GM12878 (cell line): ENCODE results near the gene GNAI2. TPM values are rescaled to one million over a fixed set of nuclear protein-coding genes. Genes with fewer than 3 reads are reported as not detected.
A peak's percentile ranks its signal among the peaks of the same experiment; 100 is the strongest.

Experiments used
- ATAC-seq: fragments of 200-7000 bp; cut with Tn5 transposase; 3 replicates; pipeline ENCODE4 v1.9.1; 2020; ENCODE audit warnings: mild to moderate bottlenecking, moderate library complexity
- BruUV-seq: library from RNA; stranded (reverse); fragments of 400-500 nt; replicated peaks from 2 replicates; lab custom pipeline; 2021; lab: Mats Ljungman, UMichigan
- CTCF ChIA-PET: fragments of 300-600 bp; sonication (Branson Sonifier 250); formaldehyde crosslinking; extraction: SDS; loops from one replicate; lab custom pipeline; 2021; ENCODE audit warnings: inconsistent platforms; lab: Yijun Ruan, JAX
- POLR2A ChIA-PET: fragments of 350-600 bp; formaldehyde crosslinking; extraction: SDS; loops from one replicate; lab custom pipeline; 2021; ENCODE audit warnings: inconsistent platforms; lab: Charles Lee
- RAD21 ChIA-PET: fragments of 300-600 bp; sonication (Branson Sonifier 250); formaldehyde crosslinking; loops from one replicate; lab custom pipeline; 2023; ENCODE audit warnings: antibody characterized with exemption; ENCODE audit not compliant: unreplicated experiment; lab: Charles Lee
- SMC1A ChIA-PET: fragments of 300-600 bp; sonication (Branson Sonifier 250); formaldehyde crosslinking; loops from one replicate; lab custom pipeline; 2023; ENCODE audit not compliant: unreplicated experiment, uncharacterized antibody; lab: Charles Lee
- DNase-seq: peaks from one replicate; pipeline ENCODE4 v3.0.0-alpha.2; 2011; ENCODE audit warnings: low read depth, low spot score
- FAIRE-seq: peaks from 3 replicates; lab custom pipeline; 2011; peaks lifted over from hg19 to GRCh38; lab: Jason Lieb, UNC
- H2AFZ ChIP-seq: 2 replicates; pipeline ENCODE4 v1.6.0; 2011; ENCODE audit warnings: low read depth, low read length, control low read depth; ENCODE audit not compliant: control insufficient read depth
- H3K27ac ChIP-seq: 2 replicates; pipeline ENCODE4 v1.5.1; 2011; ENCODE audit warnings: control low read depth; ENCODE audit not compliant: control insufficient read depth, insufficient read depth
- H3K27me3 ChIP-seq, 2 experiments: replicated peaks in 1 of 2; 2 replicates each; pipeline versions ENCODE4 v1.6.0 to v1.6.1; 2011; ENCODE audit warnings: low read length in 1 of 2; ENCODE audit not compliant: control insufficient read depth in 2 of 2, insufficient read depth in 2 of 2
- H3K36me3 ChIP-seq, 2 experiments: 2 replicates each; pipeline ENCODE4 v1.5.1; 2011; ENCODE audit warnings: low read length in 1 of 2; ENCODE audit not compliant: control insufficient read depth in 2 of 2, insufficient read depth in 2 of 2
- H3K4me1 ChIP-seq: 2 replicates; pipeline ENCODE4 v1.6.1; 2011; ENCODE audit warnings: mild to moderate bottlenecking, low read length, moderate library complexity, mixed read lengths; ENCODE audit not compliant: control insufficient read depth, insufficient read depth
- H3K4me2 ChIP-seq: 2 replicates; pipeline ENCODE4 v1.6.0; 2011; ENCODE audit warnings: control low read depth; ENCODE audit not compliant: control insufficient read depth, insufficient read depth
- H3K4me3 ChIP-seq: fragments of 200-600 bp; sonication (generic); 2 replicates; pipeline ENCODE4 v1.5.1; 2016
- H3K79me2 ChIP-seq: 2 replicates; pipeline ENCODE4 v1.6.0; 2011; ENCODE audit warnings: low read length; ENCODE audit not compliant: control insufficient read depth, insufficient read depth
- H3K9ac ChIP-seq: 2 replicates; pipeline ENCODE4 v1.8.0; 2011; ENCODE audit warnings: low read length, control low read depth, mixed read lengths; ENCODE audit not compliant: control insufficient read depth, insufficient read depth
- H3K9me3 ChIP-seq: replicated peaks from 3 replicates; pipeline ENCODE4 v1.5.1; 2011; ENCODE audit warnings: mild to moderate bottlenecking, low read length; ENCODE audit not compliant: control insufficient read depth, insufficient read depth
- H4K20me1 ChIP-seq: 2 replicates; pipeline ENCODE4 v1.6.0; 2011; ENCODE audit not compliant: control insufficient read depth, insufficient read depth
- BCL11A ChIP-seq: IDR thresholded peaks from 2 replicates; pipeline ENCODE4 v1.6.1; 2011; ENCODE audit warnings: low read depth, low read length
- BHLHE40 ChIP-seq, 2 experiments: fragments of 450-650 bp in 1 of 2; IDR thresholded peaks; 2 replicates each; pipeline ENCODE4 v1.6.1; 2011 to 2017; ENCODE audit warnings: low read depth in 2 of 2, borderline replicate concordance in 1 of 2, improper control_type of control experiment in 1 of 2, low read length in 1 of 2, mild to moderate bottlenecking in 1 of 2
- HCFC1 ChIP-seq: fragments of 150-350 bp; IDR thresholded peaks from 2 replicates; pipeline ENCODE4 v1.6.1; 2014; ENCODE audit warnings: low read length
- NFYB ChIP-seq: IDR thresholded peaks from 2 replicates; pipeline ENCODE4 v1.6.1; 2011; ENCODE audit warnings: low read depth, mild to moderate bottlenecking, low read length, improper control_type of control experiment, moderate library complexity; ENCODE audit not compliant: insufficient read depth
- RAD21 ChIP-seq: IDR thresholded peaks from 2 replicates; pipeline ENCODE4 v1.6.1; 2011; ENCODE audit warnings: mild to moderate bottlenecking, low read depth, low read length, moderate library complexity; ENCODE audit not compliant: insufficient read depth
- ZZZ3 ChIP-seq: IDR thresholded peaks from 2 replicates; pipeline ENCODE4 v1.6.1; 2011; ENCODE audit warnings: low read depth; ENCODE audit not compliant: control insufficient read depth, insufficient read length
- WGBS: methylation state at CpG from one replicate; pipeline ENCODE4 v1.1.6; 2016; ENCODE audit warnings: low lambda C conversion rate; ENCODE audit not compliant: insufficient replicate concordance, insufficient coverage; ENCODE audit errors: missing lambda C conversion rate; 5-methylcytosine and 5-hydroxymethylcytosine counted together
- in situ Hi-C: fragments of 300-500 bp; cut with MboI; formaldehyde crosslinking; loops from 9 replicates; pipeline ENCODE4 v1.14.3; 2018; ENCODE audit warnings: mixed read lengths
- intact Hi-C: fragments of 100-400 bp; cut with micrococcal nuclease; formaldehyde crosslinking; loops from one replicate; pipeline ENCODE4 v1.14.2; 2022; ENCODE audit not compliant: unreplicated experiment
- polyA plus RNA-seq, 11 experiments: library from polyadenylated mRNA; depleted of rRNA in 4 of 11; unstranded in 6 of 11; stranded (reverse) in 5 of 11; fragments of >200 nt; fragmentation: Nextera tagmentation in 4 of 11; fragmentation: Illumina TruSeq in 1 of 11; extraction: Ambion mirVana in 4 of 11; extraction: Trizol in 1 of 11; gene quantifications; 1 replicate in 1 of 11; 2 replicates in 10 of 11; pipeline versions ENCODE4 v1.2.1 to v1.2.3, GENCODE V29; 2011 to 2016; ENCODE audit warnings: inconsistent platforms in 2 of 11, missing spikeins in 2 of 11, low read depth in 1 of 11
- total RNA-seq, 4 experiments: library from RNA; depleted of rRNA in 3 of 4; stranded (reverse); fragments of >200 nt in 3 of 4; fragmentation: Illumina TruSeq in 1 of 4; extraction: Trizol in 1 of 4; gene quantifications; 2 replicates each; pipeline versions ENCODE4 v1.2.1 to v1.2.3, GENCODE V29; 2013 to 2021
- TF ChIP-seq, protein P1 (sequence below), 3 experiments: IDR thresholded peaks in 2 of 3; conservative IDR thresholded peaks in 1 of 3; 2 replicates each; pipeline ENCODE4 v1.5.1; 2011; ENCODE audit warnings: low read depth in 3 of 3, low read length in 3 of 3, mild to moderate bottlenecking in 3 of 3, control low read depth in 2 of 3, moderate library complexity in 2 of 3, inconsistent platforms in 1 of 3, mixed read lengths in 1 of 3; ENCODE audit not compliant: control insufficient read depth in 2 of 3, insufficient read depth in 1 of 3; ENCODE audit errors: extremely low read depth in 1 of 3
- TF ChIP-seq, protein P2 (sequence below): IDR thresholded peaks from 2 replicates; pipeline ENCODE4 v1.6.1; 2011; ENCODE audit warnings: low read depth, low read length, improper control_type of control experiment, borderline replicate concordance
- TF ChIP-seq, protein P3 (sequence below): fragments of 450-650 bp; formaldehyde crosslinking; IDR thresholded peaks from 2 replicates; pipeline ENCODE4 v1.4.0; 2022; ENCODE audit warnings: mild to moderate bottlenecking, moderate library complexity
- TF ChIP-seq, protein P4 (sequence below): IDR thresholded peaks from 2 replicates; pipeline ENCODE4 v1.6.1; 2012; ENCODE audit warnings: low read depth, low read length, improper control_type of control experiment
- TF ChIP-seq, protein P5 (sequence below): fragments of 450-650 bp; IDR thresholded peaks from 2 replicates; pipeline ENCODE4 v1.6.1; 2017; ENCODE audit warnings: antibody characterized with exemption, mild to moderate bottlenecking, moderate library complexity

GNAI2 gene
- total and polyA plus RNA-seq, 10 of the 15 experiments (the other 5 are each of a cell fraction or from before 2014, with no cell fraction given), result 5.0 to 346 (median 237) TPM

DNA sequence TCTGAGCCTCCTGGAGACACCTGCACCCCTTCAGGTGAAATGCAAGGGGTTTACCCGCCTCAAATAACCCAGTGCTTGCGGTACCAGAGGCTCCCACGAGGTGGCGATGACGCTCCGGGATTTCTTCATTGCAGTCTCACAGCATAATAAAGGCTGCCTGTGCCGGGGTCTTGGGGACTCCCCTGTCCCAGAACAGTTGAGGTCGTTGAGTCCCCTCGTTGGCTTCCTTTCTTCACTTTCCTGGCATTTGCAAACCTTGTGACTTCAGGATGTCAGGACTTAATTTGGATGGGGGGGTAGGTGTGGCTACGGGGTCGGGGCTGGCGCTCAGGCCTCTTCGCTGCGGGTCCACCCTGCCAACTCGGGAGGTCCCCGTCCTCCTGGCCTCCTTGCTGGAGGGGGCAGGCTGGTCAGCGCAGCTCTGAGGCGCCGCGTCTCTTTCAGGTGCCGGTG is 43.3 kb upstream of the GNAI2 start (continued):
- peak; percentile 94 for TF ChIP-seq RAD21
- TF ChIP-seq, protein P1, sequence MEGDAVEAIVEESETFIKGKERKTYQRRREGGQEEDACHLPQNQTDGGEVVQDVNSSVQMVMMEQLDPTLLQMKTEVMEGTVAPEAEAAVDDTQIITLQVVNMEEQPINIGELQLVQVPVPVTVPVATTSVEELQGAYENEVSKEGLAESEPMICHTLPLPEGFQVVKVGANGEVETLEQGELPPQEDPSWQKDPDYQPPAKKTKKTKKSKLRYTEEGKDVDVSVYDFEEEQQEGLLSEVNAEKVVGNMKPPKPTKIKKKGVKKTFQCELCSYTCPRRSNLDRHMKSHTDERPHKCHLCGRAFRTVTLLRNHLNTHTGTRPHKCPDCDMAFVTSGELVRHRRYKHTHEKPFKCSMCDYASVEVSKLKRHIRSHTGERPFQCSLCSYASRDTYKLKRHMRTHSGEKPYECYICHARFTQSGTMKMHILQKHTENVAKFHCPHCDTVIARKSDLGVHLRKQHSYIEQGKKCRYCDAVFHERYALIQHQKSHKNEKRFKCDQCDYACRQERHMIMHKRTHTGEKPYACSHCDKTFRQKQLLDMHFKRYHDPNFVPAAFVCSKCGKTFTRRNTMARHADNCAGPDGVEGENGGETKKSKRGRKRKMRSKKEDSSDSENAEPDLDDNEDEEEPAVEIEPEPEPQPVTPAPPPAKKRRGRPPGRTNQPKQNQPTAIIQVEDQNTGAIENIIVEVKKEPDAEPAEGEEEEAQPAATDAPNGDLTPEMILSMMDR (IDR thresholded peaks at IDR 0.05 in 2 of 3, conservative IDR thresholded peaks at IDR 0.05 in 1 of 3; ENCODE audit: control insufficient read depth in 2 of 3, extremely low read depth in 1 of 3, insufficient read depth in 1 of 3, low read depth in 3 of 3, low read length in 3 of 3), result peak; percentile 93 to 97 (median 96); a peak in 5 of 6 replicates
- no peak for TF ChIP-seq BCL11A
- TF ChIP-seq, protein P2, sequence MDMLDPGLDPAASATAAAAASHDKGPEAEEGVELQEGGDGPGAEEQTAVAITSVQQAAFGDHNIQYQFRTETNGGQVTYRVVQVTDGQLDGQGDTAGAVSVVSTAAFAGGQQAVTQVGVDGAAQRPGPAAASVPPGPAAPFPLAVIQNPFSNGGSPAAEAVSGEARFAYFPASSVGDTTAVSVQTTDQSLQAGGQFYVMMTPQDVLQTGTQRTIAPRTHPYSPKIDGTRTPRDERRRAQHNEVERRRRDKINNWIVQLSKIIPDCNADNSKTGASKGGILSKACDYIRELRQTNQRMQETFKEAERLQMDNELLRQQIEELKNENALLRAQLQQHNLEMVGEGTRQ, result no peak

DNA sequence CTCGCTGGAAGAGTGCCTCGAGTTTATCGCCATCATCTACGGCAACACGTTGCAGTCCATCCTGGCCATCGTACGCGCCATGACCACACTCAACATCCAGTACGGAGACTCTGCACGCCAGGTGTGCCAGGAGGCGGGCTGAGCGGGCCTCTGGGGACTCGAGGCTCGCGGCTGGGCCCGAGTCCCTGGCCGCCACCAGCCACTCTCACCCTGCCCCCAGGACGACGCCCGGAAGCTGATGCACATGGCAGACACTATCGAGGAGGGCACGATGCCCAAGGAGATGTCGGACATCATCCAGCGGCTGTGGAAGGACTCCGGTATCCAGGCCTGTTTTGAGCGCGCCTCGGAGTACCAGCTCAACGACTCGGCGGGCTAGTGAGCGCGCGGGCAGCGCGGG is 42.7 kb upstream of the GNAI2 start:
- ATAC-seq (no peak), FAIRE-seq (no peak), DNase-seq (no peak)
- RAD21 ChIA-PET, result interaction anchor here (5.6 kb wide), 1 partner anchor 33 kb away, joined by 72 read pairs; no protein-coding TSS in a partner anchor
- CTCF ChIA-PET, result interaction anchor here (1.2 to 6.9 kb wide), 5 partner anchors 21 to 54 kb away, joined by 3 to 110 read pairs (median 25); no protein-coding TSS in a partner anchor
- no peaks in the 10 kb centered on the region for H4K20me1 ChIP-seq
- H3K4me2 ChIP-seq, result no peak overlapping the region
- no peaks in the 10 kb centered on the region for H3K4me1 ChIP-seq
- intact Hi-C loops, result no loop called here
- in situ Hi-C loops, result loop anchor here (5.0 kb wide), 1 partner anchor 34 kb away; no protein-coding TSS in a partner anchor
- H3K27me3 ChIP-seq, result no peaks in the 10 kb centered on the region; a peak in 2 of 4 replicates
- H3K4me3 ChIP-seq, result no peak overlapping the region
- no peak overlapping the region for H3K27ac ChIP-seq
- SMC1A ChIA-PET, result no interaction called here
- BruUV-seq, result no TSS peak
- H3K9ac ChIP-seq, result no peak overlapping the region
- no peaks in the 10 kb centered on the region for H3K9me3 ChIP-seq
- POLR2A ChIA-PET, result no interaction called here
- H2AFZ ChIP-seq, result no peak overlapping the region
- H3K36me3 ChIP-seq, result no peaks in the 10 kb centered on the region
- no peaks in the 10 kb centered on the region for H3K79me2 ChIP-seq
- WGBS, result 48% methylated on average over 35 of the region's 36 CpGs
- TF ChIP-seq ZZZ3 (no peak), BHLHE40 (IDR thresholded peaks at IDR 0.05; ENCODE audit: borderline replicate concordance in 1 of 2, low read depth in 2 of 2, low read length in 1 of 2) (no peak), HCFC1 (no peak), NFYB (no peak)
- TF ChIP-seq, protein P3, sequence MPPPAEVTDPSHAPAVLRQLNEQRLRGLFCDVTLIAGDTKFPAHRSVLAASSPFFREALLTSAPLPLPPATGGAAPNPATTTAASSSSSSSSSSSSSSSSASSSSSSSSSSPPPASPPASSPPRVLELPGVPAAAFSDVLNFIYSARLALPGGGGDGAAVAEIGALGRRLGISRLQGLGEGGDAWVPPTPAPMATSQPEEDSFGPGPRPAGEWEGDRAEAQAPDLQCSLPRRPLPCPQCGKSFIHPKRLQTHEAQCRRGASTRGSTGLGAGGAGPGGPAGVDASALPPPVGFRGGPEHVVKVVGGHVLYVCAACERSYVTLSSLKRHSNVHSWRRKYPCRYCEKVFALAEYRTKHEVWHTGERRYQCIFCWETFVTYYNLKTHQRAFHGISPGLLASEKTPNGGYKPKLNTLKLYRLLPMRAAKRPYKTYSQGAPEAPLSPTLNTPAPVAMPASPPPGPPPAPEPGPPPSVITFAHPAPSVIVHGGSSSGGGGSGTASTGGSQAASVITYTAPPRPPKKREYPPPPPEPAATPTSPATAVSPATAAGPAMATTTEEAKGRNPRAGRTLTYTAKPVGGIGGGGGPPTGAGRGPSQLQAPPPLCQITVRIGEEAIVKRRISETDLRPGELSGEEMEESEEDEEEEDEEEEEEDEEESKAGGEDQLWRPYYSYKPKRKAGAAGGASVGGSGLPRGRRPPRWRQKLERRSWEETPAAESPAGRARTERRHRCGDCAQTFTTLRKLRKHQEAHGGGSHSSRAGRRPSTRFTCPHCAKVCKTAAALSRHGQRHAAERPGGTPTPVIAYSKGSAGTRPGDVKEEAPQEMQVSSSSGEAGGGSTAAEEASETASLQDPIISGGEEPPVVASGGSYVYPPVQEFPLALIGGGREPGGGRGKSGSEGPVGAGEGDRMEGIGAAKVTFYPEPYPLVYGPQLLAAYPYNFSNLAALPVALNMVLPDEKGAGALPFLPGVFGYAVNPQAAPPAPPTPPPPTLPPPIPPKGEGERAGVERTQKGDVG (CRISPR knock-in tag), result no peak
- TF ChIP-seq, protein P4, sequence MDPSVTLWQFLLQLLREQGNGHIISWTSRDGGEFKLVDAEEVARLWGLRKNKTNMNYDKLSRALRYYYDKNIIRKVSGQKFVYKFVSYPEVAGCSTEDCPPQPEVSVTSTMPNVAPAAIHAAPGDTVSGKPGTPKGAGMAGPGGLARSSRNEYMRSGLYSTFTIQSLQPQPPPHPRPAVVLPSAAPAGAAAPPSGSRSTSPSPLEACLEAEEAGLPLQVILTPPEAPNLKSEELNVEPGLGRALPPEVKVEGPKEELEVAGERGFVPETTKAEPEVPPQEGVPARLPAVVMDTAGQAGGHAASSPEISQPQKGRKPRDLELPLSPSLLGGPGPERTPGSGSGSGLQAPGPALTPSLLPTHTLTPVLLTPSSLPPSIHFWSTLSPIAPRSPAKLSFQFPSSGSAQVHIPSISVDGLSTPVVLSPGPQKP, result no peak
- TF ChIP-seq, protein P5, sequence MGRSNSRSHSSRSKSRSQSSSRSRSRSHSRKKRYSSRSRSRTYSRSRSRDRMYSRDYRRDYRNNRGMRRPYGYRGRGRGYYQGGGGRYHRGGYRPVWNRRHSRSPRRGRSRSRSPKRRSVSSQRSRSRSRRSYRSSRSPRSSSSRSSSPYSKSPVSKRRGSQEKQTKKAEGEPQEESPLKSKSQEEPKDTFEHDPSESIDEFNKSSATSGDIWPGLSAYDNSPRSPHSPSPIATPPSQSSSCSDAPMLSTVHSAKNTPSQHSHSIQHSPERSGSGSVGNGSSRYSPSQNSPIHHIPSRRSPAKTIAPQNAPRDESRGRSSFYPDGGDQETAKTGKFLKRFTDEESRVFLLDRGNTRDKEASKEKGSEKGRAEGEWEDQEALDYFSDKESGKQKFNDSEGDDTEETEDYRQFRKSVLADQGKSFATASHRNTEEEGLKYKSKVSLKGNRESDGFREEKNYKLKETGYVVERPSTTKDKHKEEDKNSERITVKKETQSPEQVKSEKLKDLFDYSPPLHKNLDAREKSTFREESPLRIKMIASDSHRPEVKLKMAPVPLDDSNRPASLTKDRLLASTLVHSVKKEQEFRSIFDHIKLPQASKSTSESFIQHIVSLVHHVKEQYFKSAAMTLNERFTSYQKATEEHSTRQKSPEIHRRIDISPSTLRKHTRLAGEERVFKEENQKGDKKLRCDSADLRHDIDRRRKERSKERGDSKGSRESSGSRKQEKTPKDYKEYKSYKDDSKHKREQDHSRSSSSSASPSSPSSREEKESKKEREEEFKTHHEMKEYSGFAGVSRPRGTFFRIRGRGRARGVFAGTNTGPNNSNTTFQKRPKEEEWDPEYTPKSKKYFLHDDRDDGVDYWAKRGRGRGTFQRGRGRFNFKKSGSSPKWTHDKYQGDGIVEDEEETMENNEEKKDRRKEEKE, result no peak
